ENCODE results near the gene BCKDK. TPM values are rescaled to one million over a fixed set of nuclear protein-coding genes. Genes with fewer than 3 reads are reported as not detected.
"Not testable (repeated sequence)": the region's sequence is repeated elsewhere in the genome, so short reads cannot be mapped to it uniquely, and the experiment has no call there.

Gene BCKDK
- polyA plus RNA-seq, 6 donors from 2014 or later, result 23.1 to 41.2 (median 27.3) TPM

DNA sequence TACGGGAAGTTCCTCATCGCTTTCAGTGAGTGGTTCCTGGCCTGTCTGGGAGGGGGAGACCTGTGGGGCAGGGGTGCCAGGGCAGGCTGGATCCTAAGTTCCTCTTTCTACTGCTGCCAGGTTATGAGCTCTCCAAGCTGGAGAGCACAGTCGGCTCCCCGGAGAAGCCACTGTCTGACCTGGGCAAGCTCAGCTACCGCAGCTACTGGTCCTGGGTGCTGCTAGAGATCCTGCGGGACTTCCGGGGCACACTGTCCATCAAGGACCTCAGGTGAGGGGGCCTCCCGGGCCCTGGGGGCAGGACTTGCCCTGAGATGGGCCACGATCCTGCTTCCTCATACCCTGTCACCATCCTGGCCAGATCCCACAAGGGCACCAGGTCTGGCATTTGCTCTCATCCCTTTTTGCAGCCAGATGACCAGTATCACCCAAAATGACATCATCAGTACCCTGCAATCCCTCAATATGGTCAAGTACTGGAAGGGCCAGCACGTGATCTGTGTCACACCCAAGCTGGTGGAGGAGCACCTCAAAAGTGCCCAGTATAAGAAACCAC is 22.2 kb downstream of the BCKDK start:
- ATAC-seq (ENCODE audit: low read depth in 2 of 2) (no peak), DNase-seq (no peak)
- Mint-ChIP-seq H3K4me3 (no peak overlapping the region), H3K27me3 (no peaks in the 10 kb centered on the region), H3K4me1 (peaks cover 6 to 14% (median 7%) of the 10 kb centered on the region in 3 donors), H3K9me3 (no peaks in the 10 kb centered on the region), H3K36me3 (peaks cover 0 to 8% of the 10 kb centered on the region in 2 donors), H3K27ac (no peak overlapping the region)

DNA sequence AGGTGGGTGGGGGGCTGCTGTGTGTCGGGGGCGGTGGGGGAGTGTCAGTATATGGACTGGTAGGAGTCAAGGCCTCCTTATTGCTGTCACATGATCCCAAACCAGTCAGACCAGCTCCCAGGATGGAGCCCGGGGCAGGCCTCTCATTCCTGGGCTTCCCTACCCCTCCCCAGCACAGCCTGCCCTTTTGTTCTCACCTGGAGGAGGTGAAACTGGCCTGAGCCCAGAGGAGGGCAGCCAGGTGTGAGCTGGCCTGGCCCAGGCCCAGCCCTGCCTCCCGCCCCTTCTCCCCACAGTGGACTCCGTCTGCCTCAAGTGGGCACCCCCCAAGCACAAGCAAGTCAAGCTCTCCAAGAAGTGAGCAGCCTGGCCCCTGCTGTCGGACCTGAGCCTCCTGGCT is 22.7 kb downstream of the BCKDK start:
- H3K9me3 Mint-ChIP-seq, result no peaks in the 10 kb centered on the region
- H3K4me3 Mint-ChIP-seq, result no peak overlapping the region
- no peak overlapping the region for H3K27ac Mint-ChIP-seq
- H3K4me1 Mint-ChIP-seq, result peaks cover 4 to 11% (median 7%) of the 10 kb centered on the region in 3 donors
- H3K36me3 Mint-ChIP-seq, result peaks cover 0 to 4% of the 10 kb centered on the region in 2 donors
- H3K27me3 Mint-ChIP-seq, result no peaks in the 10 kb centered on the region
- ATAC-seq (ENCODE audit: low read depth in 2 of 2) (no peak), DNase-seq (no peak)

DNA sequence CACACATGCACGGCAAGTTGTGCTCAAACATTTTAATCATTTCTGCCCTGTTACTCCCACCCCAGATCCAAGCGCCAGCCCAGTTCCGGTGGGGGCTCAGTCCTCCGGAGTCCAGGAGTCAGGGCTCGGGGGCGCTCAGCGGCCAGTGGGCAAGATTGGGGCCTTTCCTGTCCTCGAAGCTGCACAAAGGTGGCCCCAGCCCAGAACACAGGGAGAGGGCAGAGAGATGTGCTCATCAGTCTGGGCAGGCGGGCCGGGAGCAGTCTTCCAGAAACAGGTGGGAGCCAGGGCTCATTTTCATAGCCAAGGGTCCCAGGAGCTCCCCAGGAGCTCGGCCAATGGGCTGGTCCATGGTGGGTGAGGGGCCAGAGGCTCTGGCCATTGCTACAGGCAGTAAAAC is 23.2 kb downstream of the BCKDK start:
- Mint-ChIP-seq H3K9me3 (no peaks in the 10 kb centered on the region), H3K4me3 (peak overlapping the region in 1 of 8 donors; percentile 41), H3K27ac (no peak overlapping the region), H3K27me3 (no peaks in the 10 kb centered on the region), H3K4me1 (peaks cover 0 to 8% (median 6%) of the 10 kb centered on the region in 3 donors), H3K36me3 (no peaks in the 10 kb centered on the region)
- DNase-seq (no peak), ATAC-seq (ENCODE audit: low read depth in 2 of 2) (no peak)

DNA sequence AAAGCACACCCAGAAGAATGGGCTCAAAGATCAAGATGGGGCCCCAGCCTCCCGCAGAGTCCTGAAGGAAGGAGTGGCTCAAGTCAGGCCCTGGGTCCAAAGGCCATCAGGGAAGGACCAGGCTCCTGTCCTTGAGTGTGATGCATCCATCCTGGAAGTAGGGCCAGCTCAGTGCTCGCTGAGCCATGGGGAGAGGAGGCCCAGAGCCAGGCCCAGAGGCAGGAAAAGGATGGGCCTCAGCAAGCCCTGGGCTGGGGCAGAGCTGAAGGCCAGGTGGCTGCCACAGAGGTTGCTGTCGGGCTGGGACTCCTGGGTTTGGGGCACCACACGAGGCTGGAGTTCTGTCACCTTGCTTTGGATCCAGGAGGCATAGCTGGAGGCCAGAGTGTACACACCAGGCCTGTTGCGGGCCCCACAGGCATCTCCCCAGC is 23.7 kb downstream of the BCKDK start:
- DNase-seq (no peak), ATAC-seq (ENCODE audit: low read depth in 2 of 2) (no peak)
- Mint-ChIP-seq H3K9me3 (no peaks in the 10 kb centered on the region), H3K36me3 (no peaks in the 10 kb centered on the region), H3K4me1 (peaks cover 0 to 8% (median 6%) of the 10 kb centered on the region in 3 donors), H3K4me3 (no peak overlapping the region), H3K27ac (no peak overlapping the region), H3K27me3 (no peaks in the 10 kb centered on the region)

DNA sequence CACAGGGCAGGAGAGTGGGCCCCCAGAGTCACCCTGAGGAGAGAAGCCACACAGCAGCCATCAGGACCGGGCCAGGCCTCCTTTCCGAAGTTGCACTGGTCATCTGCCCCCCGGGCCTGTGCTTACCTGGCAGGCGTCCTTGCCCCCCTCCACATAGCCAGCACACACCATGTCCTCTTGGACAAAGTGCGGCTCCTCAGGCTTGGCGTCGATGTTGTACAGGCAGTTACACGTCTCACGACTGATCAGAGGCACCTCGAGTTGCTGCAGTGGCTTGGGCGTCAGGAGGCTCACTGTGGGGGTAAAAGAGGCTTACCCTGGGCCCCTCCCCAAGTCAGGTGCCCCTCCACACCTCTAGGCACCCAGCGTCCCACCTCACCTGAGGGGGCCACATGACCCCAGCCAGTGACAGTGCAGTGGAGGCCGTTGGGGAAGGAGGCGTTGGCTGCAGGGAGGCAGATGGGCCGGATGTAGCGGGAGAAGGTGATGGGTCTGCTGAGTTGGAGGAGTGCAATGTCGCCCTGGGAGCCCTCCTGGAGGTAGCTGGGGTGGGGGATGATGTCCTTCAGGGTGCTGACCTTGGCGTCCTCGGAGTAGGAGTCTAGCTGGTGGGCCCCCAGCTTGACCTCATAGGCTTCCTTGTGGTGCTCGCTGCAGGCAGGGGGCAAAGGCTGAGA is 24.3 kb downstream of the BCKDK start:
- peak overlapping the region in 2 of 6 donors; percentile 24 to 38 for H3K27ac Mint-ChIP-seq
- no peaks in the 10 kb centered on the region for H3K9me3 Mint-ChIP-seq
- ATAC-seq (ENCODE audit: low read depth in 2 of 2), result no peak
- H3K36me3 Mint-ChIP-seq, result no peaks in the 10 kb centered on the region
- H3K4me1 Mint-ChIP-seq, result peaks cover 0 to 8% (median 6%) of the 10 kb centered on the region in 3 donors
- H3K4me3 Mint-ChIP-seq, result peak overlapping the region in 1 of 8 donors; percentile 47
- H3K27me3 Mint-ChIP-seq, result no peaks in the 10 kb centered on the region
- no peak for DNase-seq

DNA sequence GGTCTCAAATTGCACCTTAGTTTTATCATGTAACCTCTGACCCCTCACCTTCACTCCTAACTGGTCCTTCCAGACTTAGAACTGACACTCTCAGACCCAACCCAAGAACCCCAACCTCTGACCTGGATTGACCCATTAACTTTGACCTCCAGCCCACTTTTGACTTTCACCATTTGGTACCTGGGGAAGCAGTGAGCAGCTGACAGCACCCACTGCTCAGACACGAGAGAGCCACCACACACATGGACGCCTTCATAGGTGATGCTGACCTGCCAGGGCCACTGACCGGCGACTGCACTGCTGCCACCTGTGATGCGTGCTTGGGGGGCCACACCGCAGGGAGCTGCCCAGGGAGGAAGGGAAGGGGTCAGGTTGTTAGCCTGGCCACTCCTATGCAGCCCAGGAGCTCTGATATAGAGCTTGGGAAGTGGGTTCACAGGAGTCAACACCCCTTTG is 24.9 kb downstream of the BCKDK start:
- ATAC-seq (ENCODE audit: low read depth in 2 of 2) (no peak), DNase-seq (no peak)
- Mint-ChIP-seq H3K27me3 (no peaks in the 10 kb centered on the region), H3K27ac (peak overlapping the region in 2 of 6 donors; percentile 38 to 88), H3K4me3 (peak overlapping the region in 1 of 8 donors; percentile 47), H3K4me1 (peaks cover 0 to 8% (median 6%) of the 10 kb centered on the region in 3 donors), H3K36me3 (no peaks in the 10 kb centered on the region), H3K9me3 (no peaks in the 10 kb centered on the region)

DNA sequence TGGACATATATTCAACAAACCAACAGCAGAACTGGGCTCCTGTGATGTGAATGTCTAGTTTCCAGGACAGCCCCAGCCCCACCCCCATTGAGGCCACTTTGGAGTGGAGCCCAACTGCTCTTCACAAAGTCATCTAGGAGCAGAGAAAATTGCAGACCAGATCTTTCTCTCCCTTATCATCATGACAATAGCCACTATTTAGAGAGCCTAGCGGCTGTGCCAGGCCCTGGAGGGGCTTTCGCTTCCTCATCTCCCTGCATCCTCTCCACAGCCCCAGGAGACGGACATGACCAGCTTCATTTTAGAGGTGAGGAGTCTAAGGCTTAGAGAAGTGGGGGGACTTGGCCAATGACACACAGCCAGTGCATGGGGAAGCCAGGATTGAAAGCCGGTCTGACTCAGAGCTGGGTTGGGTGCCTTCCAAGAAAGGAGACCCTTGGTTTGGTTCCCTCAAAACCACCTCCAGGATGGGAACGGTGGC is 25.9 kb downstream of the BCKDK start:
- Mint-ChIP-seq H3K27ac (peak overlapping the region in 1 of 6 donors; percentile 7), H3K4me1 (peaks cover 0 to 8% (median 0%) of the 10 kb centered on the region in 3 donors), H3K9me3 (no peaks in the 10 kb centered on the region), H3K36me3 (no peaks in the 10 kb centered on the region), H3K4me3 (no peak overlapping the region), H3K27me3 (no peaks in the 10 kb centered on the region)
- DNase-seq (no peak), ATAC-seq (ENCODE audit: low read depth in 2 of 2) (no peak)

DNA sequence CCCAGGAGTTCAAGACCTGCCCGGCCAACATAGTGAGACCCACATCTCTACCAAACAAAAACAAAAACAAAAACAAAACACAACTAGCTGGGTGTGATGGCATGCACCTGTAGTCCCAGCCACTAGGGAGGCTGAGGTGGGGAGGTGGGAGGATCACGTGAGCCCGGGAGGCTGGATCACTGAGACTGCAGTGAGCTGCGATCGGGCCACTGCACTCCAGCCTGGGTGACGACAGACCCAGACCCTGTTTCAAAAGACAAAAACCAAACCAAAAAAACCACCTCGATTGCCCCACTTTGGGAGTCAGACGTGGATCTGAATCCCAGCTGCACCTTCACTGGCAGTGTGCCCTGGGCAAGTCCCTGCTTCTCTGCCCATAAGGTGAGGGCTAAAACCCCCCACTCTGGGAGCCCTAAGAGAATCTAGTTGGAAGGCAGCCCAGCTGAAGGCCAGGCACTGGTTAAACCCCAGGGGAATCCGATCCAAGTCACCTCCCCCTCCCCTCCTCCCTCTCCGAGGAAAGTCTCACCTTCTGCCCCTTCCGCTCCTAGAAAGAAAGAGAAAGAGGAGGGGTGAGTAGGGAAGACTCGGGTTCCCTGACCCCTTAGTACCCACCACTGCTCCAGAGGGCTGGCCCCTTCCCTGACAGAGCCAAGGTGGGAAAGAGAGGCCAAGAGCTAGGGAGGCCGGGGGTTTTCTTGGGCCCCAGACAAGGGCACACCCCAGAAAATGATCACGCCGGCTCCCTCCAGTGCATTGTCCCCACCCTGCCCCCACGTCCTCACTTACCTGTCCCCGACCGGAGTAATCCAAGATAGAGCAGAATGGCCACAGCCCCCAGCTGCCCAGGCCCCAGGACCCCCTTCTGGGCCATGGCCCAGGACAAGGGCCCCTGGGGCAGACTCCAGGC is 26.7 kb downstream of the BCKDK start:
- DNase-seq (no peak), ATAC-seq (ENCODE audit: low read depth in 2 of 2) (no peak)
- no peaks in the 10 kb centered on the region for H3K9me3 Mint-ChIP-seq
- H3K27me3 Mint-ChIP-seq, result no peaks in the 10 kb centered on the region
- H3K27ac Mint-ChIP-seq, result no peak overlapping the region
- H3K4me3 Mint-ChIP-seq, result no peak overlapping the region
- H3K4me1 Mint-ChIP-seq, result peaks cover 0 to 8% (median 0%) of the 10 kb centered on the region in 3 donors
- no peaks in the 10 kb centered on the region for H3K36me3 Mint-ChIP-seq

DNA sequence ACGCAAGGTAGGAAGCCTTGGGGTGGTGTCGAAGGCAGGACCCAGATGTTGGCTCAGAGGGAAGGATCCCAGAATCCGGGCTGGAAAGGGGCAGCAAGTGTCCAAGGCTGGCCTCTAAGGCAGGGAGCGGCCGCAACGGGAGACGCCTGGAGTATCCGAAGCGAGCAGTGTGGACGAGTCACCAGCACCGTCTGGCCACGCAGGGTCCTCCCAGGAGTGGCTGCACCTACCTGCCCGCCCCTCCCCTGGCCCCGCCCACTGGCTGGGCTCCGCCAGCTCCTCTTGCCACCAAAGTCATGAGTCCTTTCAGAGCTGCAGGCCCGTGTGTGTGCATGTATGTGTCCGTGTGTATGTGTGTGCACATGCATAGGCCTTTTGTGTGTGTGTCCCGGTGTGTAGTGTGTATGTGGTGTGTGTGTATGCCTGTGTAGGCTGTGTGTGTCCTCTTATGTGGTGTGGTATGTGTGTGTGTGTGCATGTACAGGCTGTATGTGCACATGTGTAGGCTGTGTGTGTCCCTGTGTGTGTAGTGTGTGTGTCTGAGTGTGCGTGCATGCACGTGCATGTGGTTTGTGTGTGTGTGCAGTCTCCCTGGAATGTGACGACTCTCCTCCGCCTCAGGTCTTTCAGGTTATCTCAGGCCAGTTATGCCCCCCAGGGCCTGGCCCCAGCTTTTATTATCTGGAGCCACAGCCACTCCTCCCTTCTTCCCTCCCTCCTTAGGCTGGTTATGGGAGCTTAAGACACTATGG is 27.5 kb downstream of the BCKDK start, which contains the start of gene PRSS8:
Gene PRSS8, minus strand, starts transcription at position 193 of the 752 bp plus-strand sequence. CDS start 229 bp downstream, outside the sequence.
- no peaks in the 10 kb centered on the region for H3K36me3 Mint-ChIP-seq
- DNase-seq, result no peak
- H3K9me3 Mint-ChIP-seq, result no peaks in the 10 kb centered on the region
- ATAC-seq (ENCODE audit: low read depth in 2 of 2), result no peak
- no peaks in the 10 kb centered on the region for H3K27me3 Mint-ChIP-seq
- H3K4me1 Mint-ChIP-seq, result peaks cover 0 to 8% (median 0%) of the 10 kb centered on the region in 3 donors
- peak within 1 kb of the TSS in 1 of 6 donors; percentile 86 for H3K27ac Mint-ChIP-seq
- peak within 1 kb of the TSS in 1 of 8 donors; percentile 4 for H3K4me3 Mint-ChIP-seq

DNA sequence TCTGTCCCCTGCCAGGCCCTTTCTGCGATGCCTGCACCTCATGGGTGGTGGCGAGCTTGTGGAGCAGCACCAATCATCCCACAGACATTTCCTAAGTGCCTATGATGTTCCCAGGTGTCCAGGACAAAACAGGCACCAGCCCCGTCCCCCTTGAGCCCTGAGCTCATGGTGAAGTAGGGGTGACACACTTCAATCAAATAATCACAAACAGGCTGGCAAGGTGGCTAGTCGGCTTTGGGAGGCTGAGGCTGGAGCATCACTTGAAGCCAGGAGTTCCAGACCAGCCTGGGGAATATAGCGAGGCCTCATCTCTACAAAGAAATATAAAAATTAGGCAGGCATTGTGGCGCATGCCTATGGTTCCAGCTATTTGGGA is 28.1 kb downstream of the BCKDK start:
- H3K36me3 Mint-ChIP-seq, result no peaks in the 10 kb centered on the region
- DNase-seq, result no peak
- no peaks in the 10 kb centered on the region for H3K27me3 Mint-ChIP-seq
- H3K9me3 Mint-ChIP-seq, result no peaks in the 10 kb centered on the region
- H3K27ac Mint-ChIP-seq, result peak overlapping the region in 1 of 6 donors; percentile 86
- H3K4me1 Mint-ChIP-seq, result peaks cover 0 to 8% (median 0%) of the 10 kb centered on the region in 3 donors
- no peak overlapping the region for H3K4me3 Mint-ChIP-seq
- no peak for ATAC-seq (ENCODE audit: low read depth in 2 of 2)

DNA sequence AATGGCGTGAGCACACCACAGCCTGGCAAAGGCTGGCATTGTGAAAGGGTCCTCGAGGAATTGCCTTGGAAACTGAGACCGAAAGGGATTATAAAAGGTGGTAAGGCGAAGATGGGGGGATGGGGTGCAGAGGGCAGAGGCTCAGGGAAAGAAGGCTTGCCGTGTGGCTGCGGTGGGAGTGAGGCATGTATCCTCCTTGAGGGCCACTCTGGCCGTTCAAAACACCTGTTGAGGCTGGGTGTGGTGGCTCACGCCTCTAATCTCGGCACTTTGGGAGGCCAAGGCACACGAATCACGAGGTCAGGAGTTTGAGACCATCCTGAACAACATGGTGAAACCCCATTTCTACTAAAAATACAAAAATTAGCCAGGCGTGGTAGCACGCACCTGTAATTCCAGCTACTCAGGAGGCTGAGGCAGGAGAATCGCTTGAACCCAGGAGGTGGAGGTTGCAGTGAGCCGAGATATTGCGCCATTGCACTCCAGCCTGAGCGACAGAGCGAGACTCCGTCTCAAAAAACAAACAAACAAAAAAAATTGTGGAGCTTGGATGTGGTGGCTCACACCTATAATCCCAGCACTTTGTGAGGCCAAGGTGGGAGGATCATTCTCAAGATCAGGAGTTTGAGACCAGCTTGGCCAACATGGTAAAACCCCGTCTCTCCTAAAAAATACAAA is 28.8 kb downstream of the BCKDK start:
- peaks cover 0 to 13% (median 4%) of the 10 kb centered on the region in 3 donors for H3K4me1 Mint-ChIP-seq
- H3K27me3 Mint-ChIP-seq; H3K36me3 Mint-ChIP-seq; H3K27ac Mint-ChIP-seq; DNase-seq; H3K9me3 Mint-ChIP-seq; H3K4me3 Mint-ChIP-seq; ATAC-seq (ENCODE audit: low read depth in 2 of 2): not testable (repeated sequence)

All from naive B cell (primary cell).